ENCODE results near the gene ALDH3A1.
A peak's percentile ranks its signal among the peaks of the same experiment; 100 is the strongest.

The ALDH3A1 gene

GRCh38 chr17:19760746-19761145 lies 12.6 kb upstream of the ALDH3A1 start:
- DNase-seq (ENCODE audit: low spot score) = no peak

- DNase-seq (ENCODE audit: low spot score) = peak; percentile 64
Measured at GRCh38 chr17:19759568-19760549, 11.8 kb upstream of the ALDH3A1 start.

GRCh38 chr17:19757536-19758180 lies 9.6 kb upstream of the ALDH3A1 start:
- DNase-seq (ENCODE audit: low spot score) = no peak

GRCh38 chr17:19756546-19756945 lies 8.4 kb upstream of the ALDH3A1 start:
- no peak for DNase-seq (ENCODE audit: low spot score)

- DNase-seq (ENCODE audit: low spot score) = no peak
Measured at GRCh38 chr17:19755821-19756510, 7.9 kb upstream of the ALDH3A1 start.

GRCh38 chr17:19755392-19755791 lies 7.3 kb upstream of the ALDH3A1 start:
- DNase-seq (ENCODE audit: low spot score) = no peak

GRCh38 chr17:19753661-19754463 lies 5.8 kb upstream of the ALDH3A1 start:
- DNase-seq (ENCODE audit: low spot score) = no peak

- DNase-seq (ENCODE audit: low spot score) = no peak
Measured at GRCh38 chr17:19753051-19753509, 5.0 kb upstream of the ALDH3A1 start.

GRCh38 chr17:19752216-19753050 lies 4.3 kb upstream of the ALDH3A1 start:
- DNase-seq (ENCODE audit: low spot score) = no peak

- DNase-seq (ENCODE audit: low spot score) = no peak
Measured at GRCh38 chr17:19750835-19751234, 2.7 kb upstream of the ALDH3A1 start.

GRCh38 chr17:19750020-19750572 lies 2.0 kb upstream of the ALDH3A1 start:
- DNase-seq (ENCODE audit: low spot score) = no peak

GRCh38 chr17:19748807-19749193 lies 702 bp upstream of the ALDH3A1 start:
- no peak for DNase-seq (ENCODE audit: low spot score)

GRCh38 chr17:19747159-19747719 lies 859 bp downstream of the ALDH3A1 start:
- DNase-seq (ENCODE audit: low spot score) = no peak

- DNase-seq (ENCODE audit: low spot score) = no peak
Measured at GRCh38 chr17:19746517-19746916, 1.6 kb downstream of the ALDH3A1 start.

- DNase-seq (ENCODE audit: low spot score) = peak; percentile 85
Measured at GRCh38 chr17:19744922-19745757, 3.0 kb downstream of the ALDH3A1 start.

GRCh38 chr17:19744492-19744891 lies 3.6 kb downstream of the ALDH3A1 start:
- DNase-seq (ENCODE audit: low spot score) = no peak

GRCh38 chr17:19743101-19744100 lies 4.7 kb downstream of the ALDH3A1 start:
- DNase-seq (ENCODE audit: low spot score) = no peak
